A673 (cell line): ENCODE results near the gene CCSER1.

Experiments
- CTCF ChIP-seq: fragments of 300-800, 200-600 bp; sonication (generic); conservative IDR thresholded peaks from 2 replicates; pipeline ENCODE4 v1.5.1; 2017; ENCODE audit warnings: low read depth, mild to moderate bottlenecking, antibody characterized with exemption, low read length, moderate library complexity, mixed read lengths
- EZH2 ChIP-seq: fragments of 200-600 bp; sonication (generic); IDR thresholded peaks from 2 replicates; pipeline ENCODE4 v1.6.1; 2017; ENCODE audit warnings: borderline replicate concordance, low read depth, mild to moderate bottlenecking, mixed read lengths, antibody characterized with exemption, low read length; ENCODE audit not compliant: poor library complexity, severe bottlenecking

- TF ChIP-seq EZH2 = no peak
- no peak for TF ChIP-seq CTCF
These were observed 1140.3 kb downstream of the CCSER1 start for GRCh38 chr4:91267543-91267942.
